ENCODE data around the gene DNMT3B.

The DNMT3B gene

DNA sequence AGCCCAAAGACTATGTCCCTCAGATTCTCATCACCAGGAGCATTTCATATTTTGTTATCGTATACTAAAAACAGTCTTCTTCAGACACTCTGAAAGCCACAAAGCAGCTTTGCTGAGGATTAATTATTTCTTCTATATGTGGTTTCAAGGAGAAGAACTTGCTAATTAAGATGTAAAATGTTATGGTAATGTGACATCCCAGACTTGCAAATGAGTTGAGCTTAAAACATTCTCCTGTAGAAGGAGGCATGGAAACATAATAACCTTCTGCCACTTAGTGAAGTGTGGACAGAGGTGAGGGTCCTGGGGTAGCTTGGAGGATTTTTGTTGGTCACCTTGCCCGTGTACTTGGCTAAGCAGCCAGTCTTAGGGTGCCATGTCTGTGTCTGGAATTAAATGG lies 40.9 kb downstream of the DNMT3B start:
- Histone ChIP-seq H3K4me3 (replicated peaks; ENCODE audit: insufficient read depth, low read length) (no peak overlapping the region), H3K27ac (replicated peaks) (no peak overlapping the region), H3K27me3 (ENCODE audit: insufficient read depth, poor library complexity, severe bottlenecking) (no peaks in the 10 kb centered on the region)
- DNase-seq (ENCODE audit: low read depth in 1 of 2, low spot score in 1 of 2): no peak
- no peak for TF ChIP-seq GABPA (IDR thresholded peaks at IDR 0.05; ENCODE audit: low read depth)
- TF ChIP-seq SPI1 (IDR thresholded peaks at IDR 0.05; ENCODE audit: borderline replicate concordance, low read depth): no peak

DNA sequence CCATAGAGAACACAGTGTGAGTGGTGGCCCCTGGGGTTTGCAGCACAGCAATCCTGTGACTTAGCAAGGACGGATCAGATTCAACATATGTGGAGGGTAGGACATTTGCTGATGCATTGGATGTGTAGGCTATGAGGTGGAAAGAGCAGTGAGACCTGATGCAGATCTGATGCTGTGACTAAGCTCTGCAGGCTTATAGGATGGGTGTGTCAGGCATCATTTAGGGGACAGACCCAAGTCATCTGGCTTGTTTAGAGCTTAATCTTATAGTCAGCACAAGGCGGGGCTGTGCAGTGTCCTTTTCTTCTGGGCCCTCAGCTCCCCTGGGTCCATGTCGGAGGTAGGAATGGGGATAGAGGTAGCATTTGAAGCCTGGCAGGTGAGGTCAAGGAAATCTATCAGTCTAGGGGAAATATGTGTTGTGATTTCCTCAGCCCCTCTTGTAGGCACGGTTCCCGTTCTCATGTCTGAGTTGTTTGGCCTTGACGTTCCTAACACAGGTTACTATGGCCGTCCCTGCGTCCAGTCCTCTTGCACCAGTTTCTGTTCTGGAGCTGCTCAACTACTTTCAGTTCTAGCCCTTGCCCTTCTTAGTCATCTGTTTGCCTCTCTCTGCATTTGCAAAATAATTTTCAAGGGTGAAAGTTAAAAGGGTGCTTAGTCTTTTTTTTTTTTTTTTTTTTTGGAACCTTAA lies 42.0 kb downstream of the DNMT3B start:
- Histone ChIP-seq H3K4me3 (replicated peaks; ENCODE audit: insufficient read depth, low read length) (no peak overlapping the region), H3K27ac (replicated peaks) (no peak overlapping the region), H3K27me3 (ENCODE audit: insufficient read depth, poor library complexity, severe bottlenecking) (no peaks in the 10 kb centered on the region)
- TF ChIP-seq, protein P1, sequence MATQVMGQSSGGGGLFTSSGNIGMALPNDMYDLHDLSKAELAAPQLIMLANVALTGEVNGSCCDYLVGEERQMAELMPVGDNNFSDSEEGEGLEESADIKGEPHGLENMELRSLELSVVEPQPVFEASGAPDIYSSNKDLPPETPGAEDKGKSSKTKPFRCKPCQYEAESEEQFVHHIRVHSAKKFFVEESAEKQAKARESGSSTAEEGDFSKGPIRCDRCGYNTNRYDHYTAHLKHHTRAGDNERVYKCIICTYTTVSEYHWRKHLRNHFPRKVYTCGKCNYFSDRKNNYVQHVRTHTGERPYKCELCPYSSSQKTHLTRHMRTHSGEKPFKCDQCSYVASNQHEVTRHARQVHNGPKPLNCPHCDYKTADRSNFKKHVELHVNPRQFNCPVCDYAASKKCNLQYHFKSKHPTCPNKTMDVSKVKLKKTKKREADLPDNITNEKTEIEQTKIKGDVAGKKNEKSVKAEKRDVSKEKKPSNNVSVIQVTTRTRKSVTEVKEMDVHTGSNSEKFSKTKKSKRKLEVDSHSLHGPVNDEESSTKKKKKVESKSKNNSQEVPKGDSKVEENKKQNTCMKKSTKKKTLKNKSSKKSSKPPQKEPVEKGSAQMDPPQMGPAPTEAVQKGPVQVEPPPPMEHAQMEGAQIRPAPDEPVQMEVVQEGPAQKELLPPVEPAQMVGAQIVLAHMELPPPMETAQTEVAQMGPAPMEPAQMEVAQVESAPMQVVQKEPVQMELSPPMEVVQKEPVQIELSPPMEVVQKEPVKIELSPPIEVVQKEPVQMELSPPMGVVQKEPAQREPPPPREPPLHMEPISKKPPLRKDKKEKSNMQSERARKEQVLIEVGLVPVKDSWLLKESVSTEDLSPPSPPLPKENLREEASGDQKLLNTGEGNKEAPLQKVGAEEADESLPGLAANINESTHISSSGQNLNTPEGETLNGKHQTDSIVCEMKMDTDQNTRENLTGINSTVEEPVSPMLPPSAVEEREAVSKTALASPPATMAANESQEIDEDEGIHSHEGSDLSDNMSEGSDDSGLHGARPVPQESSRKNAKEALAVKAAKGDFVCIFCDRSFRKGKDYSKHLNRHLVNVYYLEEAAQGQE (IDR thresholded peaks at IDR 0.05; ENCODE audit: insufficient replicate concordance, low read depth): no peak
- TF ChIP-seq GABPA (IDR thresholded peaks at IDR 0.05; ENCODE audit: low read depth) (no peak), POLR2AphosphoS5 (IDR thresholded peaks at IDR 0.05; ENCODE audit: low read depth) (no peak), SPI1 (IDR thresholded peaks at IDR 0.05; ENCODE audit: borderline replicate concordance, low read depth) (no peak)
- TF ChIP-seq, protein P2, sequence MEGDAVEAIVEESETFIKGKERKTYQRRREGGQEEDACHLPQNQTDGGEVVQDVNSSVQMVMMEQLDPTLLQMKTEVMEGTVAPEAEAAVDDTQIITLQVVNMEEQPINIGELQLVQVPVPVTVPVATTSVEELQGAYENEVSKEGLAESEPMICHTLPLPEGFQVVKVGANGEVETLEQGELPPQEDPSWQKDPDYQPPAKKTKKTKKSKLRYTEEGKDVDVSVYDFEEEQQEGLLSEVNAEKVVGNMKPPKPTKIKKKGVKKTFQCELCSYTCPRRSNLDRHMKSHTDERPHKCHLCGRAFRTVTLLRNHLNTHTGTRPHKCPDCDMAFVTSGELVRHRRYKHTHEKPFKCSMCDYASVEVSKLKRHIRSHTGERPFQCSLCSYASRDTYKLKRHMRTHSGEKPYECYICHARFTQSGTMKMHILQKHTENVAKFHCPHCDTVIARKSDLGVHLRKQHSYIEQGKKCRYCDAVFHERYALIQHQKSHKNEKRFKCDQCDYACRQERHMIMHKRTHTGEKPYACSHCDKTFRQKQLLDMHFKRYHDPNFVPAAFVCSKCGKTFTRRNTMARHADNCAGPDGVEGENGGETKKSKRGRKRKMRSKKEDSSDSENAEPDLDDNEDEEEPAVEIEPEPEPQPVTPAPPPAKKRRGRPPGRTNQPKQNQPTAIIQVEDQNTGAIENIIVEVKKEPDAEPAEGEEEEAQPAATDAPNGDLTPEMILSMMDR (IDR thresholded peaks at IDR 0.05; ENCODE audit: insufficient read depth, low read length): no peak
- no peak for DNase-seq (ENCODE audit: low read depth in 1 of 2, low spot score in 1 of 2)

DNA sequence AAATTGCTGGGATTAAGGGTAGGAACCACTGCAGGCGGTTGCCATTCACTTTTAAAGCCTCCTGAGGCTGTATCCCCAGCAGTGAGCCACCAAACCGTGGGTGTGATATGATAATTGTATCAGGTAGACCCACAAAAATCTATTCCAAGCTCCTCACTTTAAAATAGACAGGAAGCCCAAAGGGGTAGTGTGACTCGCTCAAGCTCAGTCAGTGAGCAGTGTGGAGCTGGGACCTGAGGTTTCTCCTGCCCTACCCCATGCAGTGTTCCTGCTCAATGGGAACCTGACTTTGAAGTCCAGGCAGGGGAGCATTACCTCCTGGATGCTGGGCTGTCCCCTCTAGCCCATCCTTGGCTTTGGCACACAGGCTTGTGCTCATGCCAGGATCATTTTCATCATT lies 42.6 kb downstream of the DNMT3B start:
- Histone ChIP-seq H3K27ac (replicated peaks) (no peak overlapping the region), H3K4me3 (replicated peaks; ENCODE audit: insufficient read depth, low read length) (no peak overlapping the region), H3K27me3 (ENCODE audit: insufficient read depth, poor library complexity, severe bottlenecking) (no peaks in the 10 kb centered on the region)
- no peak for TF ChIP-seq SPI1 (IDR thresholded peaks at IDR 0.05; ENCODE audit: borderline replicate concordance, low read depth)
- DNase-seq (ENCODE audit: low read depth in 1 of 2, low spot score in 1 of 2): no peak

DNA sequence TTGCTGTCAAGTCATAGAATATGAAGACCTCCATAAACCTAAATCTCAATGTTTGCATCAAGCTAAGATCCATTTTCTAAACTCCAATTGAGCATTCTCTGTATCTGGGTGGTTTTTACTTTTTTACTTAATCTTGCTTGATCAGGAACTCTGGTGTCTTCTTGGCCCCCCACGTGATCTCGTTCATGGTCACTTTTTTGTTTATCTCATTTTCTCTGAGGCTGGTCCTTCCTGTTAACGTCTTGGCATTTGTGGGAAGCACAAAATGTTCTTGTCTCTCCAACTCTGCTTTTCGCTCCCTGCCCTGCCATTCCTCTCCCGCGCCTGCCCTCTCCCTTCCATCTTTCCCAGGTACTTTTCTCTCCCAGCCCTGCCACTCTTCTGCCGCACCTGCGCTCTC lies 43.5 kb downstream of the DNMT3B start:
- Histone ChIP-seq H3K27me3 (ENCODE audit: insufficient read depth, poor library complexity, severe bottlenecking) (no peaks in the 10 kb centered on the region), H3K27ac (replicated peaks) (no peak overlapping the region), H3K4me3 (replicated peaks; ENCODE audit: insufficient read depth, low read length) (no peak overlapping the region)
- no peak for DNase-seq (ENCODE audit: low read depth in 1 of 2, low spot score in 1 of 2)
- TF ChIP-seq GABPA (IDR thresholded peaks at IDR 0.05; ENCODE audit: low read depth): no peak
- TF ChIP-seq, protein P1 (IDR thresholded peaks at IDR 0.05; ENCODE audit: insufficient replicate concordance, low read depth): no peak
- TF ChIP-seq, protein P2 (IDR thresholded peaks at IDR 0.05; ENCODE audit: insufficient read depth, low read length): no peak
- TF ChIP-seq POLR2AphosphoS5 (IDR thresholded peaks at IDR 0.05; ENCODE audit: low read depth): no peak
- no peak for TF ChIP-seq SPI1 (IDR thresholded peaks at IDR 0.05; ENCODE audit: borderline replicate concordance, low read depth)

DNA sequence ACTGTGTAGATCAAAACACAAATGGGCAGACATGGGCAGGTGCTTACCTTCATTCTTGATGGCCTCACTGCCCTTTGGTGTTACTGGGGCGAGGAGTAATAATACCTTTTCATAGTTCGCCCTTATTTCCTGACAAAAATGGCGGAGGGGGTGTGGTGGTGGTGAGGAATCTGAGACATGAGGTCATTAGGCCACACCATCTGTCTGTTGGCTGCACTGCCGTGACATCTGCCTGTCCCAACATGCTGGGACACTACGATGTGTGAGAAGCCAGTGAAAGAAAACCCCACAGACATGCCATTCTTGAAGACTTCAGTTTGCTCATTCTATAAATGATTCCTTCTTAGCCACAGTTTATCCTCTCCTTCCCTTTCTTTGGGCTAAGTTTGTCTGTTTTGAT lies 44.2 kb downstream of the DNMT3B start:
- no peaks in the 10 kb centered on the region for H3K27me3 ChIP-seq (ENCODE audit: insufficient read depth, poor library complexity, severe bottlenecking)
- no peak overlapping the region for H3K27ac ChIP-seq (replicated peaks)
- TF ChIP-seq POLR2AphosphoS5 (IDR thresholded peaks at IDR 0.05; ENCODE audit: low read depth) (no peak), GABPA (IDR thresholded peaks at IDR 0.05; ENCODE audit: low read depth) (no peak), SPI1 (IDR thresholded peaks at IDR 0.05; ENCODE audit: borderline replicate concordance, low read depth) (no peak)
- TF ChIP-seq, protein P2 (IDR thresholded peaks at IDR 0.05; ENCODE audit: insufficient read depth, low read length): no peak
- no peak for DNase-seq (ENCODE audit: low read depth in 1 of 2, low spot score in 1 of 2)
- H3K4me3 ChIP-seq (replicated peaks; ENCODE audit: insufficient read depth, low read length): no peak overlapping the region
